Neural cell (in vitro differentiated cells): Measurements from ENCODE around the gene ENTPD1. TPM values are rescaled to one million over a fixed set of nuclear protein-coding genes. Genes with fewer than 3 reads are reported as not detected.

ENCODE experiments used
- H2AFZ ChIP-seq: fragments of 200-600, 300-800 bp; sonication (generic), shearing (Covaris generic); 2 replicates; pipeline ENCODE4 v1.6.0; 2014; ENCODE audit warnings: low read depth, mild to moderate bottlenecking, antibody characterized with exemption, low read length, moderate library complexity
- H3F3A ChIP-seq: fragments of 200-600 bp; shearing (Covaris generic); 2 replicates; pipeline ENCODE4 v1.6.1; 2016; ENCODE audit warnings: mild to moderate bottlenecking, moderate library complexity, mixed read lengths, antibody characterized with exemption, low read length; ENCODE audit not compliant: insufficient read depth, poor library complexity, severe bottlenecking
- H3K27ac ChIP-seq: fragments of 200-600, 300-800 bp; sonication (generic), shearing (Covaris generic); 2 replicates; pipeline ENCODE4 v1.5.1; 2014; ENCODE audit warnings: mild to moderate bottlenecking, low read length, moderate library complexity
- H3K27me3 ChIP-seq: fragments of 300-800, 200-600 bp; sonication (generic), shearing (Covaris generic); 2 replicates; pipeline ENCODE4 v1.6.0; 2014; ENCODE audit warnings: mild to moderate bottlenecking, low read depth, low read length, moderate library complexity; ENCODE audit not compliant: insufficient read depth
- H3K36me3 ChIP-seq: fragments of 300-800, 200-600 bp; sonication (generic), shearing (Covaris generic); 2 replicates; pipeline ENCODE4 v1.5.1; 2014; ENCODE audit warnings: mild to moderate bottlenecking, antibody characterized with exemption, low read length, moderate library complexity; ENCODE audit not compliant: insufficient read depth
- H3K4me2 ChIP-seq: fragments of 300-800, 200-600 bp; sonication (generic), shearing (Covaris generic); 2 replicates; pipeline ENCODE4 v1.6.0; 2014; ENCODE audit warnings: mild to moderate bottlenecking, low read length
- H3K4me3 ChIP-seq: fragments of 300-800, 200-600 bp; sonication (generic), shearing (Covaris generic); 2 replicates; pipeline ENCODE4 v1.5.1; 2014; ENCODE audit warnings: mild to moderate bottlenecking, low read length, moderate library complexity
- H3K79me2 ChIP-seq: fragments of 200-600 bp; shearing (Covaris generic); replicated peaks from 2 replicates; pipeline ENCODE4 v1.6.0; 2014; ENCODE audit warnings: mild to moderate bottlenecking, low read length, moderate library complexity; ENCODE audit not compliant: insufficient read depth
- H3K9ac ChIP-seq: fragments of 300-800, 200-600 bp; sonication (generic), shearing (Covaris generic); 2 replicates; pipeline ENCODE4 v1.6.1; 2016; ENCODE audit warnings: mild to moderate bottlenecking, low read length, mixed read lengths
- H3K9me2 ChIP-seq: fragments of 200-600 bp; shearing (Covaris generic); 2 replicates; pipeline ENCODE4 v1.6.1; 2016; ENCODE audit warnings: mild to moderate bottlenecking, low read length, mixed read lengths; ENCODE audit not compliant: insufficient read depth
- H3K9me3 ChIP-seq: fragments of 200-600, 300-800 bp; sonication (generic), shearing (Covaris generic); 2 replicates; pipeline ENCODE4 v1.6.1; 2016; ENCODE audit warnings: mild to moderate bottlenecking, mixed run types, low read length, moderate library complexity, mixed read lengths
- H4K20me1 ChIP-seq: fragments of 200-600 bp; shearing (Covaris generic); 2 replicates; pipeline ENCODE4 v1.6.1; 2016; ENCODE audit warnings: mild to moderate bottlenecking, mixed run types; ENCODE audit not compliant: insufficient read depth
- EP300 ChIP-seq: fragments of 450-650 bp; conservative IDR thresholded peaks from 2 replicates; pipeline ENCODE4 v1.6.1; 2014; ENCODE audit warnings: antibody characterized with exemption, mild to moderate bottlenecking, moderate library complexity; ENCODE audit not compliant: poor library complexity, severe bottlenecking
- EZH2 ChIP-seq: fragments of 200-600, 300-800 bp; shearing (Covaris generic), sonication (generic); IDR thresholded peaks from 2 replicates; pipeline ENCODE4 v1.6.1; 2014; ENCODE audit warnings: antibody characterized with exemption, low read length, borderline replicate concordance, mild to moderate bottlenecking; ENCODE audit not compliant: insufficient read depth, poor library complexity, severe bottlenecking
- MXI1 ChIP-seq: fragments of 450-650 bp; conservative IDR thresholded peaks from 2 replicates; pipeline ENCODE4 v1.6.1; 2014; ENCODE audit warnings: antibody characterized with exemption, mild to moderate bottlenecking; ENCODE audit not compliant: poor library complexity, severe bottlenecking
- POLR2AphosphoS5 ChIP-seq: IDR thresholded peaks from 2 replicates; pipeline ENCODE4 v1.6.1; 2012
- RAD21 ChIP-seq: fragments of 450-650 bp; conservative IDR thresholded peaks from 2 replicates; pipeline ENCODE4 v1.6.1; 2014; ENCODE audit warnings: antibody characterized with exemption, mild to moderate bottlenecking, moderate library complexity
- SMC3 ChIP-seq: fragments of 450-650 bp; conservative IDR thresholded peaks from 2 replicates; pipeline ENCODE4 v1.6.1; 2014; ENCODE audit warnings: antibody characterized with exemption, mild to moderate bottlenecking, moderate library complexity; ENCODE audit not compliant: poor library complexity
- TAF1 ChIP-seq: IDR thresholded peaks from 2 replicates; pipeline ENCODE4 v1.6.1; 2012; ENCODE audit warnings: low read depth
- polyA plus RNA-seq: library from polyadenylated mRNA; depleted of rRNA; stranded (reverse); fragments of >200 nt; gene quantifications from 2 replicates; pipeline ENCODE4 v1.2.3, GENCODE V29; 2014
- TF ChIP-seq, protein P1 (sequence below): fragments of 450-650 bp; IDR thresholded peaks from 2 replicates; pipeline ENCODE4 v1.5.1; 2014; ENCODE audit warnings: antibody characterized with exemption, mild to moderate bottlenecking, moderate library complexity; ENCODE audit not compliant: poor library complexity, severe bottlenecking
- TF ChIP-seq, protein P2 (sequence below): IDR thresholded peaks from 2 replicates; pipeline ENCODE4 v1.6.1; 2012; ENCODE audit warnings: borderline replicate concordance

The ENTPD1 gene
- polyA plus RNA-seq, 1 donor from 2014 or later: 0.57 TPM

DNA sequence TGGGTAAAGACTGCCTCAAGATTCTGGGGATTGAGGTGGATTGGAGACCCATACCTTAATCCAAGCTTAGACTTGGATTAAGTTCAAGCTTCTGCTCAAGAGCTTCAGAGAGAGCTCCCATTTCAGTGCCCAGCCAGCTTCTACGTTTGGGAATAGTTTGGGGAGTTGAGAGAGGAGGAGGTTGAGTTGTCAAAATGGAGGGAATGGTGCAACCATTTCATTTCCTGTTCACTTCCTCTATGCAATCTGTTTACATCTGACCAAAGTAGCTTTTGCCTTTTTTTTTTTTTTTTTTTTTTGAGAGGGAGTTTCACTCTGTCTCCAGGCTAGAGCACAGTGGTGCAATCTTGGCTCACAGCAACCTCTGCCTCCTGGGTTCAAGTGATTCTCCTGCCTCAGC is 65.8 kb downstream of the ENTPD1 start:
- Histone ChIP-seq H3K27ac (no peak overlapping the region), H3K9me2 (no peaks in the 10 kb centered on the region), H3K27me3 (no peaks in the 10 kb centered on the region), H3K4me2 (no peak overlapping the region), H3K4me3 (no peak overlapping the region), H3F3A (no peaks in the 10 kb centered on the region), H2AFZ (no peak overlapping the region), H4K20me1 (no peaks in the 10 kb centered on the region), H3K79me2 (no peaks in the 10 kb centered on the region), H3K9me3 (no peaks in the 10 kb centered on the region), H3K9ac (no peak overlapping the region), H3K36me3 (no peaks in the 10 kb centered on the region)
- TF ChIP-seq SMC3 (no peak), MXI1 (no peak), EP300 (no peak), RAD21 (no peak), POLR2AphosphoS5 (no peak), EZH2 (no peak), TAF1 (no peak)
- TF ChIP-seq, protein P1, sequence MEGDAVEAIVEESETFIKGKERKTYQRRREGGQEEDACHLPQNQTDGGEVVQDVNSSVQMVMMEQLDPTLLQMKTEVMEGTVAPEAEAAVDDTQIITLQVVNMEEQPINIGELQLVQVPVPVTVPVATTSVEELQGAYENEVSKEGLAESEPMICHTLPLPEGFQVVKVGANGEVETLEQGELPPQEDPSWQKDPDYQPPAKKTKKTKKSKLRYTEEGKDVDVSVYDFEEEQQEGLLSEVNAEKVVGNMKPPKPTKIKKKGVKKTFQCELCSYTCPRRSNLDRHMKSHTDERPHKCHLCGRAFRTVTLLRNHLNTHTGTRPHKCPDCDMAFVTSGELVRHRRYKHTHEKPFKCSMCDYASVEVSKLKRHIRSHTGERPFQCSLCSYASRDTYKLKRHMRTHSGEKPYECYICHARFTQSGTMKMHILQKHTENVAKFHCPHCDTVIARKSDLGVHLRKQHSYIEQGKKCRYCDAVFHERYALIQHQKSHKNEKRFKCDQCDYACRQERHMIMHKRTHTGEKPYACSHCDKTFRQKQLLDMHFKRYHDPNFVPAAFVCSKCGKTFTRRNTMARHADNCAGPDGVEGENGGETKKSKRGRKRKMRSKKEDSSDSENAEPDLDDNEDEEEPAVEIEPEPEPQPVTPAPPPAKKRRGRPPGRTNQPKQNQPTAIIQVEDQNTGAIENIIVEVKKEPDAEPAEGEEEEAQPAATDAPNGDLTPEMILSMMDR: no peak
- TF ChIP-seq, protein P2, sequence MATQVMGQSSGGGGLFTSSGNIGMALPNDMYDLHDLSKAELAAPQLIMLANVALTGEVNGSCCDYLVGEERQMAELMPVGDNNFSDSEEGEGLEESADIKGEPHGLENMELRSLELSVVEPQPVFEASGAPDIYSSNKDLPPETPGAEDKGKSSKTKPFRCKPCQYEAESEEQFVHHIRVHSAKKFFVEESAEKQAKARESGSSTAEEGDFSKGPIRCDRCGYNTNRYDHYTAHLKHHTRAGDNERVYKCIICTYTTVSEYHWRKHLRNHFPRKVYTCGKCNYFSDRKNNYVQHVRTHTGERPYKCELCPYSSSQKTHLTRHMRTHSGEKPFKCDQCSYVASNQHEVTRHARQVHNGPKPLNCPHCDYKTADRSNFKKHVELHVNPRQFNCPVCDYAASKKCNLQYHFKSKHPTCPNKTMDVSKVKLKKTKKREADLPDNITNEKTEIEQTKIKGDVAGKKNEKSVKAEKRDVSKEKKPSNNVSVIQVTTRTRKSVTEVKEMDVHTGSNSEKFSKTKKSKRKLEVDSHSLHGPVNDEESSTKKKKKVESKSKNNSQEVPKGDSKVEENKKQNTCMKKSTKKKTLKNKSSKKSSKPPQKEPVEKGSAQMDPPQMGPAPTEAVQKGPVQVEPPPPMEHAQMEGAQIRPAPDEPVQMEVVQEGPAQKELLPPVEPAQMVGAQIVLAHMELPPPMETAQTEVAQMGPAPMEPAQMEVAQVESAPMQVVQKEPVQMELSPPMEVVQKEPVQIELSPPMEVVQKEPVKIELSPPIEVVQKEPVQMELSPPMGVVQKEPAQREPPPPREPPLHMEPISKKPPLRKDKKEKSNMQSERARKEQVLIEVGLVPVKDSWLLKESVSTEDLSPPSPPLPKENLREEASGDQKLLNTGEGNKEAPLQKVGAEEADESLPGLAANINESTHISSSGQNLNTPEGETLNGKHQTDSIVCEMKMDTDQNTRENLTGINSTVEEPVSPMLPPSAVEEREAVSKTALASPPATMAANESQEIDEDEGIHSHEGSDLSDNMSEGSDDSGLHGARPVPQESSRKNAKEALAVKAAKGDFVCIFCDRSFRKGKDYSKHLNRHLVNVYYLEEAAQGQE: no peak

DNA sequence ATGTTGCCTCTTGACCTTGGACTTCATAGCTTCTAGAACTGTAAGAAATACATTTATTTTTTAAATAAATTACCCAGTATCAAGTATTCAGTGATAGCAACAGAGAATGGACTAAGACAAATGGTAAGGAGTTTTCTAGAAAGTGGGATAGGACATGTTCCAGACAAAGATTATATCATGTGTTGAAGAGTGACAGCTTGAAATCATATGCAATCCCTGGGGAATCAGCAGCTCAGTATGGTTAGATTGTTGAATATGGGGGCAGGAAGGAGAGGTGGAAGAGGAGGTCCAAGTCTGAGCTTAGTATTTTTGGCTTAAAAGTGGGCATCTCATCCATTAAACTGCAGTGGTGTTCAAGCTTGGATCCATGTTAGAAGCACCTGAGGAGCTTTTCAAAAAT is 74.1 kb downstream of the ENTPD1 start:
- no peak overlapping the region for H2AFZ ChIP-seq
- no peak overlapping the region for H3K9ac ChIP-seq
- no peaks in the 10 kb centered on the region for H3K27me3 ChIP-seq

More for the DNA sequence above, 74.1 kb downstream of the ENTPD1 start:
- Histone ChIP-seq H3K36me3 (no peaks in the 10 kb centered on the region), H3K9me3 (no peaks in the 10 kb centered on the region), H4K20me1 (no peaks in the 10 kb centered on the region), H3K4me3 (no peak overlapping the region), H3K79me2 (no peaks in the 10 kb centered on the region), H3K9me2 (no peaks in the 10 kb centered on the region), H3K4me2 (no peak overlapping the region), H3K27ac (no peak overlapping the region), H3F3A (no peaks in the 10 kb centered on the region)
- no peak for TF ChIP-seq EZH2
- TF ChIP-seq, protein P1: no peak
- TF ChIP-seq MXI1: no peak
- TF ChIP-seq, protein P2: no peak
- TF ChIP-seq SMC3: no peak
- no peak for TF ChIP-seq POLR2AphosphoS5
- TF ChIP-seq RAD21: no peak
- TF ChIP-seq TAF1: no peak
- no peak for TF ChIP-seq EP300
